GM12878 (cell line): ENCODE data around the gene COMT. TPM values are rescaled to one million over a fixed set of nuclear protein-coding genes. Genes with fewer than 3 reads are reported as not detected.

ENCODE experiments used
- BACH1 ChIP-seq: fragments of 450-650 bp; IDR thresholded peaks from 2 replicates; pipeline ENCODE4 v1.6.1; 2017; ENCODE audit warnings: mild to moderate bottlenecking, borderline replicate concordance
- EZH2 ChIP-seq: IDR thresholded peaks from 2 replicates; pipeline ENCODE4 v1.6.1; 2012; ENCODE audit warnings: low read depth, mild to moderate bottlenecking, control low read depth, inconsistent platforms, low read length, borderline replicate concordance; ENCODE audit not compliant: control insufficient read depth
- KAT2A ChIP-seq: conservative IDR thresholded peaks from 2 replicates; pipeline ENCODE4 v1.6.1; 2011; ENCODE audit warnings: low read depth, low read length; ENCODE audit not compliant: control insufficient read depth
- RELA ChIP-seq: fragments of 450-650 bp; IDR thresholded peaks from 2 replicates; pipeline ENCODE4 v1.8.0; 2014; ENCODE audit warnings: borderline replicate concordance; ENCODE audit not compliant: partially characterized antibody
- ZSCAN29 ChIP-seq: fragments of 450-650 bp; IDR thresholded peaks from 2 replicates; pipeline ENCODE4 v1.6.1; 2017; ENCODE audit warnings: mild to moderate bottlenecking, moderate library complexity
- polyA plus RNA-seq, 11 experiments: library from polyadenylated mRNA; depleted of rRNA in 4 of 11; unstranded in 6 of 11; stranded (reverse) in 5 of 11; fragments of >200 nt; fragmentation: Nextera tagmentation in 4 of 11; fragmentation: Illumina TruSeq in 1 of 11; extraction: Ambion mirVana in 4 of 11; extraction: Trizol in 1 of 11; gene quantifications; 1 replicate in 1 of 11; 2 replicates in 10 of 11; pipeline versions ENCODE4 v1.2.1 to v1.2.3, GENCODE V29; 2011 to 2016; ENCODE audit warnings: inconsistent platforms in 2 of 11, missing spikeins in 2 of 11, low read depth in 1 of 11
- total RNA-seq, 4 experiments: library from RNA; depleted of rRNA in 3 of 4; stranded (reverse); fragments of >200 nt in 3 of 4; fragmentation: Illumina TruSeq in 1 of 4; extraction: Trizol in 1 of 4; gene quantifications; 2 replicates each; pipeline versions ENCODE4 v1.2.1 to v1.2.3, GENCODE V29; 2013 to 2021
- TF ChIP-seq, protein P1 (sequence below): IDR thresholded peaks from 2 replicates; pipeline ENCODE4 v1.6.1; 2011; ENCODE audit warnings: low read depth, mild to moderate bottlenecking, low read length, moderate library complexity, borderline replicate concordance; ENCODE audit errors: extremely low read depth
- TF ChIP-seq, protein P2 (sequence below), 3 experiments: IDR thresholded peaks in 2 of 3; conservative IDR thresholded peaks in 1 of 3; 2 replicates each; pipeline ENCODE4 v1.5.1; 2011; ENCODE audit warnings: low read depth in 3 of 3, low read length in 3 of 3, mild to moderate bottlenecking in 3 of 3, control low read depth in 2 of 3, moderate library complexity in 2 of 3, inconsistent platforms in 1 of 3, mixed read lengths in 1 of 3; ENCODE audit not compliant: control insufficient read depth in 2 of 3, insufficient read depth in 1 of 3; ENCODE audit errors: extremely low read depth in 1 of 3
- TF ChIP-seq, protein P3 (sequence below): fragments of 450-650 bp; IDR thresholded peaks from 2 replicates; pipeline ENCODE4 v1.6.1; 2016; ENCODE audit warnings: mild to moderate bottlenecking

Gene COMT
- total and polyA plus RNA-seq, 10 of the 15 experiments (the other 5 are each of a cell fraction or from before 2014, with no cell fraction given) = 4.5 to 152 (median 66.1) TPM

DNA sequence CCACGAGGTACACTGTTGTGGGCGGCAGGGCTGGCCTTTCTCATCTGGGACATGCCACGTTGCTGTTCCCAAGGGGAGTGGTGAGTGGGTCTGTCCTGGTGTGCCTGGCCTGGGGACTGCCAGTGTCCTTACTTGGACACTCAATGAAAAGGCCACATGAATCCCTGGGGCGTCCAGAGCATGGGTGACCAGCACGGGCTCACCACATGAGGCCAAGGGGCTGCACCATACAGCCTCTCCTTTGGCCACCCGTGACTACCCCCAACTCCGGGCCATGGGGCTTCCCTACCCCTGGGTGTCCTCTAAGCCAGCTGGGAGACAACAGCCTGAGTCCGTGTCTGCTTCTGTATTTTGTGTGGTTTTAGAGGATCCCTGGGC lies 20.3 kb downstream of the COMT start (continued):
- TF ChIP-seq, protein P1, sequence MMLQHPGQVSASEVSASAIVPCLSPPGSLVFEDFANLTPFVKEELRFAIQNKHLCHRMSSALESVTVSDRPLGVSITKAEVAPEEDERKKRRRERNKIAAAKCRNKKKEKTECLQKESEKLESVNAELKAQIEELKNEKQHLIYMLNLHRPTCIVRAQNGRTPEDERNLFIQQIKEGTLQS = no peak
- TF ChIP-seq, protein P2, sequence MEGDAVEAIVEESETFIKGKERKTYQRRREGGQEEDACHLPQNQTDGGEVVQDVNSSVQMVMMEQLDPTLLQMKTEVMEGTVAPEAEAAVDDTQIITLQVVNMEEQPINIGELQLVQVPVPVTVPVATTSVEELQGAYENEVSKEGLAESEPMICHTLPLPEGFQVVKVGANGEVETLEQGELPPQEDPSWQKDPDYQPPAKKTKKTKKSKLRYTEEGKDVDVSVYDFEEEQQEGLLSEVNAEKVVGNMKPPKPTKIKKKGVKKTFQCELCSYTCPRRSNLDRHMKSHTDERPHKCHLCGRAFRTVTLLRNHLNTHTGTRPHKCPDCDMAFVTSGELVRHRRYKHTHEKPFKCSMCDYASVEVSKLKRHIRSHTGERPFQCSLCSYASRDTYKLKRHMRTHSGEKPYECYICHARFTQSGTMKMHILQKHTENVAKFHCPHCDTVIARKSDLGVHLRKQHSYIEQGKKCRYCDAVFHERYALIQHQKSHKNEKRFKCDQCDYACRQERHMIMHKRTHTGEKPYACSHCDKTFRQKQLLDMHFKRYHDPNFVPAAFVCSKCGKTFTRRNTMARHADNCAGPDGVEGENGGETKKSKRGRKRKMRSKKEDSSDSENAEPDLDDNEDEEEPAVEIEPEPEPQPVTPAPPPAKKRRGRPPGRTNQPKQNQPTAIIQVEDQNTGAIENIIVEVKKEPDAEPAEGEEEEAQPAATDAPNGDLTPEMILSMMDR (IDR thresholded peaks at IDR 0.05 in 2 of 3, conservative IDR thresholded peaks at IDR 0.05 in 1 of 3; ENCODE audit: control insufficient read depth in 2 of 3, extremely low read depth in 1 of 3, insufficient read depth in 1 of 3, low read depth in 3 of 3, low read length in 3 of 3) = no peak
- TF ChIP-seq KAT2A (no peak), EZH2 (no peak), BACH1 (no peak), ZSCAN29 (no peak), RELA (no peak)
- TF ChIP-seq, protein P3, sequence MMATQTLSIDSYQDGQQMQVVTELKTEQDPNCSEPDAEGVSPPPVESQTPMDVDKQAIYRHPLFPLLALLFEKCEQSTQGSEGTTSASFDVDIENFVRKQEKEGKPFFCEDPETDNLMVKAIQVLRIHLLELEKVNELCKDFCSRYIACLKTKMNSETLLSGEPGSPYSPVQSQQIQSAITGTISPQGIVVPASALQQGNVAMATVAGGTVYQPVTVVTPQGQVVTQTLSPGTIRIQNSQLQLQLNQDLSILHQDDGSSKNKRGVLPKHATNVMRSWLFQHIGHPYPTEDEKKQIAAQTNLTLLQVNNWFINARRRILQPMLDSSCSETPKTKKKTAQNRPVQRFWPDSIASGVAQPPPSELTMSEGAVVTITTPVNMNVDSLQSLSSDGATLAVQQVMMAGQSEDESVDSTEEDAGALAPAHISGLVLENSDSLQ = no peak
